DMS114 treated with DMSO at 0.1 percent for 48 hours (cell line): Measurements from ENCODE around the gene TRIM71.
"Not testable (repeated sequence)": the region's sequence is repeated elsewhere in the genome, so short reads cannot be mapped to it uniquely, and the experiment has no call there.

Source experiments
- DNase-seq: peaks from one replicate; lab custom pipeline; 2025; ENCODE audit not compliant: unreplicated experiment; lab: John Stamatoyannopoulos, UW

The TRIM71 gene

DNA sequence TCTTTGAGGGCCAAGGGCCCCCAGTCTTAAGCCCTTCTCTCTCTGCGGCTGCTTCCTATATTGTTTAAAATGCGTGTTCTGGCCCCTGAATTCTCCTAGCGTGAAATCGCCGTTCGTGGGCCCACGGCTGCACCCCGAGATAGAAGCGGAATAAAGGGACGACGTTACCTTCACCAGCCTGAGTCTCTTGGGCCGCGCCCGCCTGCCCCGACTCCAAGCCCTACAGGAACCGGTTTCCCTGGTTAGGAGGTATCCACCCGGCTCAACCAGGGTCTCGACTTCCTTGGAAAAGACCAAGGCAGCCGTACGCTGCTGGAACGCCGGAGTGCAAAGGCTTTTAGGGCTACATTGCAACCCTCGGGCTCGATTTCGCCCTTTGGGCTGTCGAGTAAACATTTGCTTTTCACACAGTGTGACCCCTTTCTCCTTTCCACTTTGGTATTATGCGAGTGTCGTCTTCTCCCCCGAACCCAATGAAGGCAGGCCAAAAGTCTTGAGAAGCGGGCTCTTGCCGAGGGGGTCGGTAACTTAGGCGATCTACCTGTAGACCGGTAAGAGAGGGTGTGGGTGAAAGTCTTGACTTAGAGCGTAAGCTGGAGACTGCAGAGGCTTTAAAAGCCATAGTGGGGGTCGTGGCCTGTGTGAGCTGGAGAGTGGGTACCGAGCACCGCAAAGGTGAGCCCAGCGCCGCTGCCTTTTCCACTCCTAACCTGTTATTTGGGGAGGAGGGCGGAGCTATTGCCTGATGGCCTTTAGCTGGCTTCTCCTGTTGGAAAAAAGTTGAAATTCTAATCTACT lies 2.0 kb downstream of the TRIM71 start:
- no peak for DNase-seq

DNA sequence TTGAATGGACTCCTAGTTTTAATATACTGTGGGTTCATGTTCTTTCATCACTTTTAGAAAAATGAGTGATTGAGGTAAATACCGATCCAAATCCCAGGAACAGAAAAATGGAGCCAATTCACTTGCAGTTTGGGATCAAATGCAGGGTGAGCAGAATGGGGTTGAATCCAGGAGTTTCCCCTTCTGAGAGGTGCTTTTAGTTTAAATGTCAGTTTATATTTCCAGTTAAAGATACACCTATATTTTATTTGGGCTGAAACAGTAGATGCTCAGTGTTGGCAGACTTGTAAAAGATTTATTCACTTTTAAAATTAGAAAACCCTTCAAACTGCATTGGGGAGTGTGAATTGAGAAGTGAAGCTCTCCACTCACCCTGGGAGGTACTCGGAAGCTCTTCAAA lies 2.6 kb downstream of the TRIM71 start:
- DNase-seq = no peak

DNA sequence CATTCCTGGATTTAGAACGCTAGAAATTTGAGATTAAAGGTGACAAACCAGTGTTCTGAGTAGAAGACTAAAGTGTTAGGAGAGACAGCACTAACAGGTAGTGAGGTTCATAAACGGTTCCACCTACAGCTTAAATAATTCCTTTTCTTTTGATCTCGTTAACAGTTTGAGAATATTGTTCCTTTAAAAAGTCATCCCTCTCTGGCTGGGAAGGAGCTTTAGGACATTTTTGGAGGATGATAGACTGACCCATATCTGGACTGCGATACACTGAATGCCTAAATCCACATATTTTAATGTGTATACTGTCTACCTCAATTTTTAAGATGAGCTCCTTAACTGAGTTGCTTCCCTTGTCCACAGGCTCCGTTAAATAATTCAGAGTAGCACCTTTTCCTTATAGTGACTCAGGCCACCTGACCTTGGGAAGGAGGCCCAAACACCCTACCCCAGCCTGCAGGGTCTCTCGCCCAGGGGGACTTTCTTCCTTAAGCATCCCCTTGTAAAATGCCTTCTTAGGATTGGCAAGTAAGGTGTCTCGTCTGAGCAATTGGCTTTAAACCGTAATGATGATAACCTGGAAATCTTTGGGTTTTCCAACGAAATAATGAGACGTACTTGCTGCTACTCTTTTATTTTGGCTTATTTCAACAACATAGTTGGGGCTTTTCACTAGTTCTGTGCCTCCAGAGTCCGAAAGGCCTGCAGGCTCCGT lies 3.3 kb downstream of the TRIM71 start:
- DNase-seq = no peak

DNA sequence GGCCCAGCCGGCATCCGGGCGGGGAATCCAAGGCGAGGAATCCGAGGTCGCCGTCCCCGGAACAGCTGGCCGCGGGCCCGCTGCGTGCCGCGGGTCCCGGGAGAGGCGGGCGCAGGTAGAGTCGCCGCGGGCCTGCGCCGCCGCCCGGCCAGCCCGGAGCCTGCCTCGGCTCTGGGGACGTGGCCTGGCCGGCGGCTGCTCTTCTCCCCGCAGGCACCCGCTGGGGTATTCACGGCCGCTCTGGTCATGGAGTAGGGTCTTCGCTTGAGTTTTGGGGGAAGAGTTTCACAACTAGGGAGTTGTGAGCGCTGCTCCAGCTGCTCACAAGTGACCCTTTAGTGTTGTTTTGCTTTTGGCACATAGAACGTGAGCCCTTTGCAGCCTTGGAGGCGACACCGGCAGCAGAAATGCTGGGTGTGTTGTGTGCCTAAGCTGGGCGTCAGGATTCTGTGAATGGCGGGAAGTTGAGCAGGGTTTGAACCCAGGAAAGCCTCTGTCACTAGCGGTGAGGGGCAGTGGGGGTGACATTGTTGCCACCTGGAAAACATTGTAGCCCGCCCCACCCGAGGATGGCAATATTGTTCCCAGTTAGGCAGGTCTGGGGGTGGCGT lies 4.0 kb downstream of the TRIM71 start:
- no peak for DNase-seq

DNA sequence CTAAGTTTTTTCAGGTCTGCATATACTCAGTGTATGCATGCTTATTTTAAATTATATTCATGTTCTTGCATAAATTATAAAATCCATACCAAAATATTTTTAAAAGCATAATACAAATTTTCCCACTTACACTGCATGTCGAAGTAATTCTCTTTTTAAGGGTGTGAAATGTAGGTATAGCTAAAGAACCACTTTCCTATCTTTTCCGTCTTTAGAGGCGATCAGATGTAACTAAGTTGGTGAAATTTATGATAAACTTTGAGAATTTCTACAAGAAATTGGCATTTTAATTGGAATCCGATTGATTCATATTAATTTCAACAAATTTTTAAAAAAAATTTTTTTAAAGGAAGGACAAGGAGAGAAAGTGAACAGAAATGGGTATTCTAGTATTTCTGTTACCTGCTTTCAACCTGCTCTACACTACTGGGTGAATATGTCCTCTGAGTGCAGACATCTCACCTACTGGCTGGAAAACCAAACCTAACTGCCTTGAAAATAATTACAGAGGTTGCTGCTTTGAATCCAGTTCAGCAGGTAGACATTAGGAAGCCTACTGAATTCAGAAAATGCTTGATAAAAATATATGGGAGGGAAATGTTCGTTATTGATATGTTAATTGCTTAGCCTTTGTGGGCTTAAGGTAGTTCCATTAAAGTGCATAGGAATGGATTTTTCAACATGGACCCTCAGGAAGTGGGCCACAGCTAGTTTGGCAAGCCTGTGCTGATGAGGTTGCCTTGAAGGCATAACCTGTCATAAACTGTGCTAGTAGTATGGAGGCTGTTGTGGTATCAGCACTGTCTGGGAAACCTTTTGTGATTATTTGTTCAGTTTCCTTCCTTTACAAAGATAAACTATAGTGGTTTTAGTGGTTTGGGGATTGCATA lies 5.1 kb downstream of the TRIM71 start:
- DNase-seq = no peak

DNA sequence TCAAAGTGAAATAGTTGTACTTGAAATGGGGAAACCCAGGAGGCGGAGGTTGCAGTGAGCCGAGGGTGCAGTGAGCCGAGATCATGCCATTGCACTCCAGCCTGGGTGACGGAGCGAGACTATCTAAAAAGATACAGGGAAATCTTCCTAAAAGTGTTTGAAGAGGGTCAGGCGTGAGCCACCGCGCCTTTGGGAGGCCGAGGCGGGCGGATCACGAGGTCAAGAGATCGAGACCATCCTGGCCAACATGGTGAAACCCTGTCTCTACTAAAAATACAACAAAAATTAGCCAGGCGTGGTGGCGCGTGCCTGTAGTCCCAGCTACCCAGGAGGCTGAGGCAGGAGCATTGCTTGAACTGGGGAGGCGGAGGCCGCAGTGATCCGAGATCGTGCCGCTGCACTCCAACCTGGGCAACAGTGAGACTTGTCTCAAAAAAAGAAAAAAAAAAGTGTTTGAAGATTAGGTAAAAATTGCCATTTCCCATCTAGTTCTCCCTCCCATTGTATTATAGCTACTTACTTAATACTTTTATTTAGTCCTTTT lies 5.9 kb downstream of the TRIM71 start:
- DNase-seq = not testable (repeated sequence)

DNA sequence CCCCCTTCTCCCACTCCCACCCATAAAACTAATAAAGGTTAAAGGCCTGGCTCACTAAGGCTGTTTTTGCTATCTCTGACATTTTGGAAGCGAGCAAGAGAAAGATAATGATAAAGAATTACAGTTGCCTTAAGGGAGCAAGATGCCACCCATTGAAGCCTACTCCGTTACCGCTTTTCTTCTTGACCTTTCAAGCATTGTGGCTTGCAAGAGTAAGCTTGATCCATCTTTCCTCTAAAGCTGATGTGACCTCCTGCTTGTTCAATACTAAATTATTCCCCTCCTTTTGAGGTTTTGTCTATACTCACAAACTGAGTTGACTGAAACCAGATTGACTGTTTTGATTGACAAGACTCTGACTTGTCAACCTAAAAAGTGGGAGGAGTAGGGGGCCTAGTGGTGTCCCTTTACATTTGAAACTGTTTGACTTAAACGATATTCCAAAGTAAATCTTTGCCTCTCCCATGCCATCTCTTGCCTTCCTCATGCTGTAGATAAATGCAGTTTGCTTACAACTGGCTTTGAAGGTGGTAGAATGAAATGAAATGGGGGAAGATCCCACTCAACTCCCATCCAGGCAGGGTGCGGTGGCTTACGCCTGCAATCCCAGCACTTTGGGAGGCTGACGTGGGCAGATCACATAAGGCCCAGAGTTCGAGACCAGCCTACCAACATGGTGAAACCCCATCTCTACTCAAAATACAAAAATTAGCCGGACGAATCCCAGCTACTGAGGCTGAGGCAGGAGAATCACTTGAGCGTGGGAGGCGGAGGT lies 8.0 kb downstream of the TRIM71 start:
- no peak for DNase-seq

DNA sequence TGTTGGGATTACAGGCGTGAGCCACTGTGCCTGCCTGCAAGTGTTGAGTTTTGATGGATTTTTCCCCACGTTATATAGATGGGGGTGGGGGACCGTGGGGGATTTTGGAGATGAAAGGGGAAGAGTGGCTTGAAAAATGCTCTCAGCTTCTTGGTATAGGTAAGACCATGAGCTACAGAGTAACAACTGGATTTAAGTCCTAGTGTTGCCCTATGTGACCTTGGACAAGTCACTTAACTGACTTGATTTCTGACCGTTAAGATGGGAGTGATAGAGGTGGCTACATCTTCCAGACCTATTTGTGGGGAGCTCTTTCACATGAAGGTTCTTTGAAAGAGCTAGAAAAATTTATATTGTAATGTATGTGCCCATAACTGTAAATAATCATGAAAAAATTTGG lies 13.3 kb downstream of the TRIM71 start:
- DNase-seq = no peak

DNA sequence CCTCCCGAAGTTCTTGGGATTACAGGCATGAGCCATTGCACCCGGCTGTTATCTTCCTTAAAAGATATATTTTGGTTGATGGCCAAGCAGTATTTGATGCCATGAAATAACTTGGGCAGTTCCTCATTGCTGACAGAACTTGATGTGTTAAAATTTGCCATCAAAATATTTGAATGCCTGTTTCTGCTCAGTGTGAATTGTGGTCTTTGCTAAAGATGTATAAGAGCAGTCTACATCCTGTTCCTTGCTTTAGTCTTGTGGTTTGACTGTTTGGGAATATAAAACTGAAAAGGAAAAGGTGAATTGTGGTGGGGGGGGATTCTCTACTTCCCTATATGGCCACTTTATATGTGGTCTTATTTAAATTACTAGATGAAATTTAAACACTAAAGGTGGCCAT lies 14.0 kb downstream of the TRIM71 start:
- no peak for DNase-seq

DNA sequence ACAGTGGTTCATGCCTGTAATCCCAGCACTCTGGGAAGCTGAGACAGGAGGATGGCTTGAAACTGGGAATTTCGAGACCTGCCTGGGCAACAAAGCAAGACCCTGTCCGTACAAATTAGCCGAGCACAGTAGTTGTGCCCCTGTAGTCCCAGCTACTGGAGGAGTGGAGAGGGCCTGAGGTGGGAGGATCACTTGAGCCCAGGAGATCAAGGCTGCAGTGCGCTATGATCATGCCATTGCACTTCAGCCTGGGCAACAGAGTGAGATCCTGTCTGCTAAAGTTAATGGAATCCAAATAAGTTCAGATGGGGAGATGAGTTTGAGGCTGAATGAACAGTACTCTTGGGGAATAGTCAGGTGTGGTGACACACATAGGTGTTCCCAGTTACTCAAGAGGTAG lies 14.4 kb downstream of the TRIM71 start:
- no peak for DNase-seq

DNA sequence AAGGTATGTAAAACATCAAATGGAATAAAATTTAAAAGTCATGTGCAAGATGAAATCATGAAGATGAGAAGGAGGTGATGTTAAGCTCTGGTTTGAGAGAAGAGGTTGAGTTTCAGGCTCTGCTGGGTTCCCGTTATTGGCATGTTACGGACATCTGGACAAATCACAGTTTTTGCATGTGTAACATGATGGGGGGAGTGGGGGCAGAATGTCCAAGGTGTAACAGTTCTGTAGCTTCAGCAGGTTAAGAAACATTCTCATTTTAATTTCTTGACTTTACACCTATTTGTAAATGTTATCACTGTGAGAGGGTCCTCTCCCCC lies 17.2 kb downstream of the TRIM71 start:
- no peak for DNase-seq

DNA sequence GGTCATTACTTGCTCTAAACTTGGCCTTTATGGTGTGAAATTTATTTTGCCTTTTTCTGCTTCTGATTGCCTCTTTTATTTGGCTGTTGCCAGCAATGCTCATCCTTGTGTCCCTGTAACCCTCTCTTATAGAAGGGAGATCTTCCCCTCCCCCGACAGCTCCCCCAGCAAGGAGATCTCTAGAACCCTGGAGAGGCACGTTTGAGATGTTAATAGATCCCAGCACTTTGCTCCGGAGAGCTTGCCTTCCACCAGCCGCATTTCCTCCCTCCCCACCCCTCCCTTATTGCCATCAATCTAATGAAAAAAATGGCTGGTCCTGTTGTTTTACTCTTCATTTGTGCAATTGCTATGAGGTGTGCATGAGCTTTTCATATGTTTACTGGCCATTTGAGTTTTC lies 18.2 kb downstream of the TRIM71 start:
- no peak for DNase-seq

DNA sequence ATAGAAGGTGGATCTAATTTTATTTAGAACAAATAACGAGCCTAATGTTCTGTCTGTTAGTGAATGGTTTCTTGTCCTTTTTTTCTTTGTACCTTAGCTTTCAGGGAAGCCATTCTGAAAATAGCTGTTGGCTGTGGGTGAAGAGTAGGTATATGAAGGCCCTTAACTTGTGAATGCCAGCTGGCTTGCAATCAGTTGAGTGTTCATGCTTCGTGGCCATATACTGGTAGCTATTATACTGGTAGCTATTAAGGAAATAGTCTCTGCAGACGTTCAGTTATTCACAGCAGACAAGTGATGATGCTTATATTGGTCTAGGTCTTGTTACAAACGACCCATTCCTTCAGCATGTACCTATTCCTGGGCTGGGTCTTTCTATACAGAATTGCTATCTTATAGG lies 18.8 kb downstream of the TRIM71 start:
- DNase-seq = no peak

DNA sequence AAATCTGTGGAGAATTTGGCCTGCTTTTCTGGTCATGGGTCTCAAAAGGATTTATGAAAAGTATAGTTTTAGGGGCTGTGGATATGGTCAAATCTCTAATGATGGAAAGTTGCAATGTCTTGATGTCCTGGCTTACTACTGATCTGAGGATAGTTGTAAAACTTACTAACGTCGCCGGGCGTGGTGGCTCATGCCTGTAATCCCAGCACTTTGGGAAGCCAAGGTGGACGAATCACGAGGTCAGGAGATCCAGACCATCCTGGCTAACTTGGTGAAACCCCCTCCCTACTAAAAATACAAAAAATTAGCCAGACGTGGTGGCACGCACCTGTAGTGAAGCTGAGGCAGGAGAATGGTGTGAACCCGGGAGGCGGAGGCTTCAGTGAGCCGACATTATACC lies 19.6 kb downstream of the TRIM71 start:
- DNase-seq = no peak

DNA sequence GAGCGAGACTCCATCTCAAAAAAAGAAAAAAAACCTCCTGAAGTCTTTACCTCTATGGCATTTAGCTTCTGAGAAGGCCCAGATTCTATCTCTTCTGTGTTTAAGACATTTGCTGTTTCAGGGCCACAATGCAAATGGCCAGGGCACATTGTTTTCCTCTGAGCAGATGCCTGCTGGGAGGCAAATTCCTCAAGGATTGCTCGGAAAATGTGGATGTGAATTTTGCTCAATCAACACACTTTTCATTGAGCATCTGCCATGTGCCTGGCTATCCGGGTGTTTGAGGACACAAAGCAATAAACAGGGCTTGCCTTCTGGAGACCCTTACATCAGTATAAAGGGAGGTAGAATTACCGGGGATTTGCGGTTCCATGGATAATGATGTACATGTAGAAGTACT lies 20.0 kb downstream of the TRIM71 start:
- DNase-seq = no peak

DNA sequence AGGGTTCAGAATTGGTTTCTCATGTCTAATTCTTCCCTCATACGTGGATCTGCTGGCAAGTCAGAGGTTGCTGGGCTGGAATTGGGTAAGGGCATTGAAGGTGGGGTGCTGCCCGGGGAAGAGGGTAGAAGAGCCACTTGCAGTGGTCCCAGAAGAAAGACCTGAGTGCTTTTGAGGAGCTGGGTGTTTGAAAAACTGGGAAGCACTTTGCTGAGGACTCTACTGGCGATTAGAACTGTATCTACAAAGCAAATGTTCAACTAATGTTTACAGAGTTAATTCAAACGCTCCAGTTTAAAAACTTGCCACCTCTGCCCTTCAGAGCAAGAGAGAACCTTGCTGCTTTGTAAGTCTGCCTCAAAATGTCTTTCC lies 21.9 kb downstream of the TRIM71 start:
- no peak for DNase-seq

DNA sequence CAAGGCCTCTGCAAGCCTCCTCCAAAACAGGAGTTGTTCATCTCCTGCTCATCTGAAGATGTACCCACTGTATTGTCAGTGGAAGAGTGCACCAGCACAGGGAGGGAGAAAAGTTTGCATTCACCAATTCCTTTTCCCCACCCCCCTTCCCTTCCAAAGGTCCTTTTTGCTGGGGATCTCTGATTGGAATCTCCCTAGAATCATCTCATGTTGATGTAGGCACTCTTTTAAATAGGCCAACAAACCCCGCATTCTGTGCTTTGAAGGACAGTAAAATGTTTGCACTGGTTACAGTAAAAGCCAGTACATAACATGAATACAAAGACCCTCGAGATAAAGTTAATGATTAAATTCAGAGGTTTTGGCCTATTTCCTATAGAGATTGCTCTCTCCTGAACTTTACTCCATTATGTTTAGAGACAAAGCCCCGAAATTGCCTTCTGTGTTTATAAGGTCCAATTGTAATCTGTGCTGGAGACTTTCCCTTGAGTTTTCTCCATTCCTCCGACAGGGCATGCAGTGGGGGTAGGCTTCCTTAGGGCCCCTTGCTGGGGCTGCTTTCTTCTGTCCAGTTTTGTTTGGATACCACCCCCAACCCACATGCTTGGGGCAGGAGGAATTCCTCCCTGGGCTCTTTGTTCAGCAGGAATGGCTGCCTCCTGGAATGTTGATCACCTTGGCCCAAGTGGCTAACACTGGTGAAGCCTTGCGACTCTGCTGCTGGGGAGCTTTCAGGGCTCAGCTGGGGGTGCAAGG lies 22.5 kb downstream of the TRIM71 start:
- no peak for DNase-seq

DNA sequence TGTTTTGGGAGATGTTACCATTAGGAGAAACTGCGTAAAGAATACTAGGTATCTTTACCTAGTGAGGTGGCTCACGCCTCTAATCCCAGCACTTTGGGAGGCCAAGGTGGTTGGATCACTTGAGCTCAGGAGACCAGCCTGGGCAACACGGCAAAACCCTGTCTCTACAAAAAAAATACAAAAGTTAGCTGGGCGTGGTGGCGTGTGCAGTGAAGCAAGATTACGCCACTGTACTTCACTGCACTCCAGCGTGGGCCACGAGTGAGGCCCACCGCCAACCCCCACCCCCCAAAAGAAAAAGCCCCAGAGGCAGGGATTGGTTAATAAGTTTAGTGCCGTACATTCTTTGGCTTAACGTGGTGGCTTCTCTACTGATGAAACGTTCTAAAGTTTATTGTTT lies 23.5 kb downstream of the TRIM71 start:
- DNase-seq = no peak

DNA sequence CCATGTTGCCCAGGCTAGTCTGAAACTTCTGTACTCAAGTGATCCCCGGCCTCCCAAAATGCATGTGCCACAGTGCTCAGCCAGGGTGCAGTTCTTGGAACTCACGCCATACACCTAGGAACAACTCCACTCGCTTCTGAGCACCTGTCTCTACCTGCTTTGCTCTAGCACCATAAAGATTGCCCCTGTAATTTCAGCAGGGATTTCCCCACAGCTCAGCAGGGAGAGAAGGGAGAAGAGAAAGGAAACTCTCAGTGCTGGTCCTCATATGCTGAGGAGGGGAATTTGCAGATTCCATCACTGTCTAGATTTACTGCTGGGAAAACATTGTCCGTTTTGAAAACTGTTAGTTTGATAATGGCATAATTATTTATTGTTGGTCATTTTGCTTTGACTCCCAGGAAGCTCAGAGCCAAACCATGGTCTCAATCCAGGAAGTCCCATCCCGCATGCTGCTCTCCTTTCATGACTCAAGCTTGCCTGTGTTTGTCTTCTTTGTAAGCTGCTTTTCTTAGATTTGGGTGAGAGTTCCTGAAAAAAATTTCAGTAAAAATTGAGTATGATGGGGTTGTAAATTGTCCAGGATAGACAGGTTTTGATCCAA lies 24.2 kb downstream of the TRIM71 start:
- no peak for DNase-seq
